G401 (cell line): Measurements from ENCODE around the gene TSSK3. TPM values are rescaled to one million over a fixed set of nuclear protein-coding genes. Genes with fewer than 3 reads are reported as not detected.
"Not testable (repeated sequence)": the region's sequence is repeated elsewhere in the genome, so short reads cannot be mapped to it uniquely, and the experiment has no call there.

Experiments used
- DNase-seq: peaks from one replicate; pipeline ENCODE4 v3.0.0-alpha.2; 2015; ENCODE audit warnings: low spot score
- in situ Hi-C: cut with HindIII; loops from 2 replicates; pipeline ENCODE4 v1.10.0; 2016; ENCODE audit warnings: low sequenced_read_pairs, mixed read lengths
- total RNA-seq: library from RNA; depleted of rRNA; stranded (reverse); fragments of >200 nt; shearing (Covaris generic); gene quantifications from 2 replicates; pipeline ENCODE4 v1.2.3, GENCODE V29; 2014; rRNA removed

Gene TSSK3
- total RNA-seq, 1 experiment from 2014 or later = 0.20 TPM

DNA sequence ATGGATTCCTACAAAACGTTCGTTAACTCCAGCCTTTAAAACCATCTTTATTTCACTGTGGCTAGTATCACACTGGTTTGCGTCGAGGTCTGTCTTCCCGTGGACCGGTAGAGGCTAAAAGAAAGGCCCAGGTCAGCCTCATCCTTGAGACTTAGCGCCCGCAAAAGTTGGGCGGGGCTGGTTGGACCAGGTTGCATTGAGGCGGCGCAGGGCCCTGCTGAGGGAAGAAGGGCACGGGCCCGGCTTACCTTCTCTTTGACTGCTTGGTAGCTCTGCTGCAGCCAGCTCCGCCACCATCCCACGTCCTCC is 31.4 kb downstream of the TSSK3 start:
- in situ Hi-C loops = no loop called here
- DNase-seq = no peak

DNA sequence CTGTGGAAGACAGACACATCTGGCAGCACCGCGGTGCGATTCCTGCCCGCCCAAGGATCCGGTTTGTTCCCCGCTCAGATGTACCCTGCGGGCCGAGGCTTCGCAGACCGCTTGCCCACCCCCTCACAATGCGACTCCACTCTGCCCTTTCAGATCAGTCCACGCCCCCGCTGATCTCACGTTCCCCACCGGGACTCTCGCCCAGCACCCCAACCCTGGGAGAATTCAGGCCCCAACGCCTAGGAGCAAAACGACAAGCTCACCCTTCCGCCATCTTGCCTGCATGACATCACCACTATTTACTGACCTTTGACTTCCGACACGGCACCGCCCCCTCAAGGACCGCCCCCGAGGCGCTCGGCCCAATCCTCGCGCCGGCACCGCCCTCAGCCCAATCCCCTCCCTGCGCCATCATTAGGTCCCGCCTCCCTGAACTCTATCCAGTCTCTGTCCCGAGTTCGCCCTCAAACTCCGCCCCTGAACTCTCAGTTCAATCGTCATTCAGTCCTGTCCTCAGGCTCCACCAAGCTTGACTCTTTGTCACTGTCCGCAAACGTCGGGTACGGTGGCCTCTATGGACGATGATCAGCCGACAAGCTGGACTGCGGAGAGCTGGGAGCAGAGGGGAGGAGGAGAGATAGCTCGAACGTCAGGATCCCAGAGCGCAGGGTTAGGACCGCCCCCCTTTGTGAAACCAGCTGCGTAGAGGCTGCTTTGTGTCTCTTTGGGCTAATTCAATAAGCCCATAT is 32.0 kb downstream of the TSSK3 start, which contains the start of gene BSDC1:
Gene BSDC1 (minus strand): TSS at position 301 of the 749 bp plus-strand sequence. CDS start 27 bp downstream, at position 274.
- in situ Hi-C loops = no loop called here
- DNase-seq = peak; percentile 100

DNA sequence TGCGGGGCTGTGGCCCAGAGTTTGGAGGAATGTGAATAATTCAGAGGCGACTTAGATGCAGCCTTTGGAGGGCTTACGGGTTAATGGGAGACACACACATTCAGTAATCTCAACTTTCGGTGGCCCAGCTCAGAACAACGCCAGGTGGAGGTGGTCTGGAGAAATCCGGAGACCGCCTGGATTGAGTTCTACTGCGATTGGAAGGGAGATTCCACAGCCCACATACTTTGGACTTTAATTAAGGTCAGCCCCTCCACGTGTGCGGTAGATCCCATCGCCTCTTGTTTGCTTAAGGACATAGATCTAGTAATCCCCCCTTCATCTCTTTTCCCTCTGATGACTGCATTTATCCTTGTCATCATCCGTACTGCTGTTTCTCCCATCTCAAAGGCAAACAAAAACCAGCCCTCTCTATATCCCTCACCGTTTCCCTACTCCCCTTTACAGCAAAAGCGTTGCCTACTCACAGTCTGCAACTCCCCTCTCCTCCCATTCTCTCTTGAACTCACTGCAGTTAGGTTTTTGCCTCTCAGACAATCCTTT is 32.6 kb downstream of the TSSK3 start:
- in situ Hi-C loops = no loop called here
- DNase-seq = no peak

DNA sequence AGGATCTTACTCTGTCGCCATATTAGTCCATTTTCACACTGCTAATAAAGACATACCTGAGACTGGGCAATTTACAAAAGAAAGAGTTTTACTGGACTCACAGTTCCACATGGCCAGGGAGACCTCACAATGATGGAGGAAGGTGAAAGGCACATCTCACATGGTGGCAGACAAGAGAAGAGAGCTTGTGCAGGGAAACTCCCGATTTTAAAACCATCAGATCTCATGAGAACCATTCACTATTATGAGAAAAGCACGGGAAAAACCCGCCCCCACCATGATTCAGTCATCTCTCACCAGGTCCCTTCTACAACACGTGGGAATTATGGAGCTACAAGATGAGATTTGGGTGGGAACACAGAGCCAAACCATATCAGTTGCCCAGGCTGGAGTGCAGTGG is 34.2 kb downstream of the TSSK3 start:
- in situ Hi-C loops = not testable (repeated sequence)

DNA sequence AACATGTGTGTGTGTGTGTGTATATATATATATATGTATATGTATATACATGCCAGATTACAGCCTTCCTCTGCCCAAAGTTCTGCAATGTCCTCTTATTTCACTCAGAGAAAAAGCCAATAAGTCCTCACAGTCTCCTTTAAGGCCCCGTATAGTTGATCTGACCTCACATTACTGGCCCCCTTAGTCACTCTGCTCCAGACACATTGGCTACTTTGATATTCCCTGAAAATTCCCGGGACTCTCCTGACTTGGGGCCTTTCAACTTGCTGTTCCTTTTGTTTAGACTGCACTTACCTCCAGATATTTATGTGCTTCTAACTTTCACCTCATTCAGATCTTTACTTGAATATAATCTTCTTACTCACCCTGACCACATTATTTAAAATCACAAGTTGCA is 36.1 kb downstream of the TSSK3 start:
- in situ Hi-C loops = no loop called here
- DNase-seq = no peak

More for the DNA sequence above, 34.2 kb downstream of the TSSK3 start:
- DNase-seq = not testable (repeated sequence)

DNA sequence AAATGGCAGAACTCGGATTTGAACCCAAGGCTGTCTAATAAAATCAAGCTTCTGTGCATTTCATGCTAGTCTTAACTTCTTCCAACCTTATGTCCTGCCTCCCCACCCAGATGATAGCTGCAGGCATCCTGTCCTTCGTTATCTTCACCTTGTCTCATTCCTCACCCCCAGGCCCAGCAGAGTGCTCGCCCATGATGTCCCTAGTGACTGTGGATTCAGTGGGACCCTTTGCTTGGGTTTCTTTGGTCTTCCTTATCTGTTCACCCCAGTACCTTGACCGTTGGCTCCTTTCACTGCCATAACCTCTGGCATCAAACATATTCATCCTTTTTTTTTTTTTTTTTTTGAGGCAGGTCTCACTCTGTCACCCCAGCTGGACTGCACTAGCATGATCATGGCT is 37.5 kb downstream of the TSSK3 start:
- in situ Hi-C loops = no loop called here
- no peak for DNase-seq

DNA sequence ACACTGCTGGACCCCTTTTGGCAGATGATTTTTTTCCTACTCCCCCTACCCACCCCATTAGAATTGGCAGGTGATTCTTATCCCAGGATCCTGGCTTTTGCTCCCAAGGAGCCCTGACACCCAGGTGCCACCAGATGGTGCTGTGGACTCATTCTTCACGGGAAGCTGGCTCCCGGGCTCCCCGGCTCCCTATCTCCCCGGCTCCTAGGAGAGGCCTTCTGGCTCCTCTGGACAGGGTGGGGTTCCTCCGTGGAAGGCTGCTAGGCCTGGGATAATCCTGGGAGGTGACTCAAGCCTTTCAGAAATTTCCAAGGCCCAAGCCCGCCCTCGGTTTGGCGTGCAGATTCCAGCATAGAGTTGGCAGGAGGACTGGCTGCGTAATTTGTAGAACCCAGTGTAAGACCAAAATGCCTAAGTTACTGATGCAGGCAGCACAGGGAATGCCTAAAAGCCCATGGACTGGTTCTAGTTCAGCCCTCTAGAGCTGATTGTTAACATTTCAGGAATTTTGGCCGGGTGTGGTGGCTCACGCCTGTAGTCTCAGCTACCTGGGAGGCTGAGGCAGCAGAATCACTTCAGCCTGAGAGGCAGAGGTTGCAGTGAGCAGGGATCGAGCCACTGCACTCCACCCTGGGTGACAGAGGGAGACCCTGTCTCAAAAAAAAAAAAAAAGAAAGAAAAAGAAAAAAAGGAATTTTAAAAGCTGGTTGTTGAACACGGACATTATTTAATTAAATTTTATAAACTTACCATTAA is 38.7 kb downstream of the TSSK3 start:
- in situ Hi-C loops = no loop called here
- peak; percentile 91 for DNase-seq

DNA sequence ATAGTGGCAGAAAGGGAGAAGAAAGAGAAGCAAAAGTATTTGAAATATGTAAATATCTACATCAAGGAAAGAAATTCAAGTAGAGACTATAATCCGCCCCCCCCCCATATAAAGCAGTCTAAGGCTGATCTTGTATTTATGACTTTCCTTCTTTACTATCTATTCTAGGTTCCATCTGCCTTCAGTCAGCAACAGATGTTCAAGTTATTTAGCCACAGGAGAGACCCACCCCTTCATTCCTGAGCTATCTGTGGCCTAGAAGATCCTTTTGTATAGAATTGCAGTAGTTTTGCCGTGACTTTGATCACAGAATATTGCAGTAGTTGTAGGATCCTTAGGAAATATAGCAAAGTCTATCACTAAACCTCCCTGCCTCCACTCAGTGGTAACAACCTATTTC is 42.6 kb downstream of the TSSK3 start:
- in situ Hi-C loops = no loop called here
- no peak for DNase-seq

DNA sequence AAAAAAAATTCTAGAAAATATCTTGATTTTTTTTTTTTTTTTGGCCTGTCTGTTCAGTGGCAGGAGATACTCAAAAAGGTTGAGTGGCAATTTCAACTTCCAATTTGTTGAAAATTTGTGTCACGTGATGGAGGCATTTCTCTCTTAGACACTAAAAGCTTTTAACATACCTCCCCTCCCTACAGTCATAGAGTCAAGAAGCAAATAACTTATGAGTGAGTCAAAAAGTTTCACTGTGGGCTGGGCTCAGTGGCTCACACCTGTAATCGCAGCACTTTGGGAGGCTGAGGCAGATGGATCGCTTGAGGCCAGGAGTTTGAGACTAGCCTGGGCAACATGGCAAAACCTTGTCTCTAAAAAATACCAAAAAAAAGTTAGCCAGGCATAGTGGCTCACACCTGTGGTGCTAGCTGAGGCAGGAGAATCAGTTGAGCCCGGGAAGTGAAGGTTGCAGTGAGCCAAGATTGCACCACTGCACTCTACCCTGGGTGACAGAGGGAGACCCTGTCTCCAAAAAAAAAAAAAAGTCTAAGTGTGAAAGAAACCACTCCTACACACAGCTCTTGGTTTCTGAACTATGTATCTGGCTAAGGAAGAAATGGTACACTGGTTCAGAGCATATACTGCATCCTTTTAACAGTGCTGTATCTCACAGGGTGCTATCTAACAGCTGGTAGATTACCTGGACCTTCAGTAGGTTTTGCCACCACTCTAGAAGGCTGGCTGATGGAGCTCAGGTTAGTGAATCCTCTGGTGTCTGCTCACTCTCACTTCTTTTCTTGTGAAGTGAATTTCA is 43.5 kb downstream of the TSSK3 start:
- in situ Hi-C loops = no loop called here
- no peak for DNase-seq

DNA sequence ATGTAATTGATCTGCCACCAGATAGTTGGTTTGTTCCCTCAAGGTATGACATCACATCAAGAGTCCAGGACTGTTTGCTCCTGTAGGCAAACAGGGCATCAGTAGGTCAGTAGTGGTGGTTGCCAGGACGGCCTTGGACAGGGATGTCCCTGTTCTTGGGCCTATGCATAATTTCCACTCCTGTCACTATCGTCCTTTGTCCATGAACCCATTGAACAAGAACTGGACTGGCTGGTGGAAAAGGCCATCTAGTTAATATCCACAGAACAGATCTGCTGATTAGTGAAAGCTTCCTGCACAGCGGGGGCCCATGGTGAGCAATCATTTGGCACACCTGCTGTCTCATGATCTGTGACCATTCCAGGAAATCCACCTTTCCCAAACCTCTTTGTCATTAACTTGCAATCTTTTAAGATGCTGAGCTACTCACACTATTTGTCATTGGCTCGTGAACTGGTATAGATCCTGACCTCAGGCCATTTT is 44.3 kb downstream of the TSSK3 start:
- DNase-seq = peak; percentile 53
- in situ Hi-C loops = no loop called here

DNA sequence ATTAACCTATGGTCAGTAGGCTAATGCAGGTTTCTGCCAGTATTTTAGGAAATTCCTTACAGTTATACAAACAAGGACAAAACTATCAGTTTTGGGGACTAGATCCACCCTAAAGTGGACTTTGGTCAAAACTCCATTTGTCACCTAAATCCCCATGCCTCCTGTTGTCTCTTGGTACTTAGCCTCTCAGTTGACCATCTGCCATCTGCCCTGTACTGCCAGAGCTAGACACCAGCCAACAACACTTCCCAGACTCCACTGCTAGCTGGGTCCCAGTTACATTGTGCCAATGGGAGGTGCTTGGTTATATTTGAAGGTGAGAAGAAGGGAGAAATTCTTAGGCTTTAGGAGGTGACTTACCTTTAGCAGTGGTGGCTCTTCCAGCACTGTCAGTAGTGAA is 48.9 kb downstream of the TSSK3 start:
- in situ Hi-C loops = no loop called here
- peak; percentile 97 for DNase-seq

DNA sequence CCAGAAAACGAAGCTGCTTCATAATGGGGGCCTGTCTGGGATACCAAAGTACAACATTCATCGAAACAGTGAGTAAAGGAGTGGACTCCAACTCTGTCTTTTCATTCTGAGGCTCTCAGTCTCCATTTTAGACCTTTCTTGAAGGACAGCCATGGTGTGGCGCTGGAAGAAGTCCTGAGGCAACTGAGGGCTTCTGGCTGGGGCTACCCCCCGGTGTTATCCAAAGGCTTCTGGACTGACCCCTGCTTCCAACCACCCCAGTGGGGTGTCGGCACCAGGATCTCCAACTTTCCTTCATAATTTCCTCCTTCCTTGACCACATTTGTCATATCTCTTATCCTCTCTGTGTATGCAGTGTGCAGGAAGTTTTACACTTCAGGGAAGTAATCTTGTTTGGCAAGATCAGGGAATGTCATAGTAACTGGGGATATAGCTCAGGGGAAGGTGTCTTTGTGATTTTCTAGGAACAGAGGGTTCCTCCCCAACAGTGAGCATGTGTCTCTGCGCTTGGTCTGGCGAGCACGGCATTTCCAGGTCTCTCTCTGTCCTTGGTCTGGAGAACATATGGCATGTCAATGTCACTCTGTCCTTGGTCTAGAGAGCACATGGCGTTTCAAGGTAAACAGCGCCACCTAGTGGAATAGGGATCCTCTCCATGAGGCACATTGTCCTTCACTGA is 51.3 kb downstream of the TSSK3 start:
- peak; percentile 94 for DNase-seq
- in situ Hi-C loops = no loop called here

Other genes starting within 250 kb of the TSSK3 start
- gene TXLNA, start 182.9 kb upstream of the TSSK3 start, total RNA-seq = 52.9 and 72.8 TPM in 2 replicates
- gene CCDC28B, start 161.9 kb upstream of the TSSK3 start, total RNA-seq = 24.4 and 30.9 TPM in 2 replicates
- 3.3 and 4.0 TPM in 2 replicates for gene IQCC, start 156.9 kb upstream of the TSSK3 start, total RNA-seq
- gene DCDC2B, start 153.4 kb upstream of the TSSK3 start, total RNA-seq = not detected in 2 replicates
- gene TMEM234, start 140.2 kb upstream of the TSSK3 start, total RNA-seq = 11.8 and 17.0 TPM in 2 replicates
- 451 and 486 TPM in 2 replicates for gene EIF3I, start 140.1 kb upstream of the TSSK3 start, total RNA-seq
- not detected in 2 replicates for gene FAM167B, start 115.3 kb upstream of the TSSK3 start, total RNA-seq
- not detected in 2 replicates for gene LCK, start 111.3 kb upstream of the TSSK3 start, total RNA-seq
- 191 and 286 TPM in 2 replicates for gene HDAC1, start 70.5 kb upstream of the TSSK3 start, total RNA-seq
- gene MARCKSL1, start 26.3 kb upstream of the TSSK3 start, total RNA-seq = 89.6 and 132 TPM in 2 replicates
- 0.20 and 0.31 TPM in 2 replicates for gene FAM229A, start 54 bp upstream of the TSSK3 start, total RNA-seq
- gene BSDC1, start 31.9 kb downstream of the TSSK3 start, total RNA-seq = 40.7 and 47.3 TPM in 2 replicates
- gene ZBTB8B, start 102.5 kb downstream of the TSSK3 start, total RNA-seq = 0.25 and 0.58 TPM in 2 replicates
- 7.7 and 12.0 TPM in 2 replicates for gene ZBTB8A, start 176.9 kb downstream of the TSSK3 start, total RNA-seq